Fibroblast of mammary gland (primary cell): ENCODE measurements around the gene ZNF771.

Source experiments
- DNase-seq: peaks from one replicate; pipeline ENCODE4 v3.0.0-alpha.2; 2010; ENCODE audit warnings: low read depth
- H3K4me3 ChIP-seq: 2 replicates; pipeline ENCODE4 v1.5.1; 2011; ENCODE audit warnings: low read depth, mild to moderate bottlenecking, low read length, moderate library complexity; ENCODE audit not compliant: control insufficient read depth
- CTCF ChIP-seq: conservative IDR thresholded peaks from 2 replicates; pipeline ENCODE4 v1.5.1; 2011; ENCODE audit warnings: low read depth, low read length, inconsistent platforms; ENCODE audit not compliant: control insufficient read depth, insufficient read depth

ZNF771 gene

GRCh38 chr16:30438835-30439234 is 31.4 kb downstream of the ZNF771 start:
- no peak for DNase-seq
- no peak overlapping the region for H3K4me3 ChIP-seq
- TF ChIP-seq CTCF: no peak

GRCh38 chr16:30439720-30440348 is 32.4 kb downstream of the ZNF771 start:
- H3K4me3 ChIP-seq: no peak overlapping the region
- no peak for TF ChIP-seq CTCF
- no peak for DNase-seq

- no peak for DNase-seq
- H3K4me3 ChIP-seq: no peak overlapping the region
- TF ChIP-seq CTCF: no peak
Measured at GRCh38 chr16:30443631-30444030, 36.2 kb downstream of the ZNF771 start.

GRCh38 chr16:30444231-30445148 is 37.1 kb downstream of the ZNF771 start:
- no peak for DNase-seq
- TF ChIP-seq CTCF: no peak
- peak overlapping the region; percentile 73 for H3K4me3 ChIP-seq

- DNase-seq: no peak
- no peak for TF ChIP-seq CTCF
- H3K4me3 ChIP-seq: peak overlapping the region; percentile 73
Measured at GRCh38 chr16:30445149-30445407, 37.7 kb downstream of the ZNF771 start.

GRCh38 chr16:30445408-30446202 is 38.2 kb downstream of the ZNF771 start, which contains the start of gene SEPHS2:
Gene SEPHS2 (minus strand): TSS chr16:30445874. CDS start chr16:30445727, 147 bp downstream.
- DNase-seq: peak; percentile 97
- peak; percentile 33 for TF ChIP-seq CTCF
- peak within 1 kb of the TSS; percentile 73 for H3K4me3 ChIP-seq
